BLaER1 (cell line): Measurements from ENCODE around the gene AGPAT2.
A peak's percentile ranks its signal among the peaks of the same experiment; 100 is the strongest.
"Not testable (repeated sequence)": the region's sequence is repeated elsewhere in the genome, so short reads cannot be mapped to it uniquely, and the experiment has no call there.

Source experiments
- H3K27ac ChIP-seq: shearing (Covaris generic); formaldehyde crosslinking; 2 replicates; pipeline ENCODE4 v1.8.1; 2022
- H3K27me3 ChIP-seq: shearing (Covaris generic); formaldehyde crosslinking; 2 replicates; pipeline ENCODE4 v1.8.1; 2022
- H3K36me3 ChIP-seq: shearing (Covaris generic); formaldehyde crosslinking; 2 replicates; pipeline ENCODE4 v1.8.1; 2022
- H3K4me1 ChIP-seq: shearing (Covaris generic); formaldehyde crosslinking; 2 replicates; pipeline ENCODE4 v1.8.1; 2022
- H3K4me2 ChIP-seq: shearing (Covaris generic); formaldehyde crosslinking; 2 replicates; pipeline ENCODE4 v1.8.1; 2022
- H3K4me3 ChIP-seq: shearing (Covaris generic); formaldehyde crosslinking; 2 replicates; pipeline ENCODE4 v1.8.1; 2022
- H3K9ac ChIP-seq: shearing (Covaris generic); formaldehyde crosslinking; 2 replicates; pipeline ENCODE4 v1.8.1; 2022
- H3K9me3 ChIP-seq: shearing (Covaris generic); formaldehyde crosslinking; 2 replicates; pipeline ENCODE4 v1.8.1; 2022
- H4K20me1 ChIP-seq: shearing (Covaris generic); formaldehyde crosslinking; 2 replicates; pipeline ENCODE4 v1.8.1; 2022
- Cebpa-rat ChIP-seq: shearing (Covaris generic); IDR thresholded peaks from 2 replicates; pipeline ENCODE4 v1.8.1; 2022

The AGPAT2 gene

GRCh38 chr9:136713550-136713949 lies 26.3 kb upstream of the AGPAT2 start:
- Histone ChIP-seq H3K4me1 (peaks cover 86% of the 10 kb centered on the region), H3K4me2 (peak overlapping the region; percentile 97), H3K27me3 (no peaks in the 10 kb centered on the region), H3K9ac (peak overlapping the region; percentile 93), H4K20me1 (peaks cover 54% of the 10 kb centered on the region), H3K4me3 (peak overlapping the region; percentile 94), H3K27ac (peak overlapping the region; percentile 92), H3K9me3 (no peaks in the 10 kb centered on the region), H3K36me3 (peaks cover 28% of the 10 kb centered on the region)
- no peak for TF ChIP-seq Cebpa-rat

GRCh38 chr9:136712690-136713544 lies 25.7 kb upstream of the AGPAT2 start:
- H3K4me1 ChIP-seq = peaks cover 86% of the 10 kb centered on the region
- H3K27me3 ChIP-seq = no peaks in the 10 kb centered on the region
- peak overlapping the region; percentile 93 for H3K9ac ChIP-seq
- no peak for TF ChIP-seq Cebpa-rat
- peak overlapping the region; percentile 97 for H3K4me2 ChIP-seq
- peaks cover 48% of the 10 kb centered on the region for H4K20me1 ChIP-seq
- peak overlapping the region; percentile 92 for H3K27ac ChIP-seq
- H3K9me3 ChIP-seq = no peaks in the 10 kb centered on the region
- H3K36me3 ChIP-seq = peaks cover 25% of the 10 kb centered on the region
- peak overlapping the region; percentile 94 for H3K4me3 ChIP-seq

- peak within 1 kb of the TSS; percentile 94 for H3K4me3 ChIP-seq
- peak within 1 kb of the TSS; percentile 92 for H3K27ac ChIP-seq
- H3K27me3 ChIP-seq = no peaks in the 10 kb centered on the region
- H3K9ac ChIP-seq = peak within 1 kb of the TSS; percentile 93
- H4K20me1 ChIP-seq = peaks cover 39% of the 10 kb centered on the region
- peaks cover 86% of the 10 kb centered on the region for H3K4me1 ChIP-seq
- peak within 1 kb of the TSS; percentile 97 for H3K4me2 ChIP-seq
- no peak for TF ChIP-seq Cebpa-rat
- H3K36me3 ChIP-seq = peaks cover 21% of the 10 kb centered on the region
- no peaks in the 10 kb centered on the region for H3K9me3 ChIP-seq
Observed at GRCh38 chr9:136711751-136712689, 24.8 kb upstream of the AGPAT2 start, which contains the start of gene DIPK1B. Gene DIPK1B, plus strand, starts transcription at chr9:136712572. Its CDS starts 94 bp downstream, at chr9:136712666.

GRCh38 chr9:136711219-136711648 lies 24.0 kb upstream of the AGPAT2 start:
- H3K9ac ChIP-seq, H3K27ac ChIP-seq, H3K27me3 ChIP-seq, H3K9me3 ChIP-seq: not testable (repeated sequence)
- Histone ChIP-seq H3K36me3 (peaks cover 15% of the 10 kb centered on the region), H4K20me1 (peaks cover 31% of the 10 kb centered on the region), H3K4me1 (peaks cover 82% of the 10 kb centered on the region), H3K4me3 (peak overlapping the region; percentile 94; the same call in 1 of the 2 replicates), H3K4me2 (peak overlapping the region; percentile 97)

GRCh38 chr9:136710543-136710942 lies 23.3 kb upstream of the AGPAT2 start:
- no peak for TF ChIP-seq Cebpa-rat
- H3K4me3 ChIP-seq = no peak overlapping the region
- no peak overlapping the region for H3K9ac ChIP-seq
- H3K27me3 ChIP-seq = no peaks in the 10 kb centered on the region
- 0 out of 2 replicates have a peak overlapping the region, but pooled peaks have one; percentile 60 for H3K4me2 ChIP-seq
- H3K36me3 ChIP-seq = peaks cover 8% of the 10 kb centered on the region
- H3K4me1 ChIP-seq = peaks cover 81% of the 10 kb centered on the region
- peaks cover 24% of the 10 kb centered on the region for H4K20me1 ChIP-seq
- no peaks in the 10 kb centered on the region for H3K9me3 ChIP-seq
- H3K27ac ChIP-seq = no peak overlapping the region

GRCh38 chr9:136709454-136710109 lies 22.3 kb upstream of the AGPAT2 start:
- H4K20me1 ChIP-seq = peaks cover 14% of the 10 kb centered on the region
- no peak overlapping the region for H3K9ac ChIP-seq
- peak overlapping the region; percentile 60 for H3K4me2 ChIP-seq
- H3K4me3 ChIP-seq = no peak overlapping the region
- no peaks in the 10 kb centered on the region for H3K9me3 ChIP-seq
- peaks cover 81% of the 10 kb centered on the region for H3K4me1 ChIP-seq
- no peaks in the 10 kb centered on the region for H3K27me3 ChIP-seq
- H3K36me3 ChIP-seq = no peaks in the 10 kb centered on the region
- H3K27ac ChIP-seq = 0 out of 2 replicates have a peak overlapping the region, but pooled peaks have one; percentile 11
- TF ChIP-seq Cebpa-rat = no peak

- Histone ChIP-seq H3K9me3 (no peaks in the 10 kb centered on the region), H3K27ac (peak overlapping the region; percentile 45), H3K27me3 (no peaks in the 10 kb centered on the region), H4K20me1 (no peaks in the 10 kb centered on the region), H3K4me2 (peak overlapping the region; percentile 60), H3K9ac (peak overlapping the region; percentile 9; the same call in 1 of the 2 replicates), H3K4me3 (no peak overlapping the region), H3K36me3 (no peaks in the 10 kb centered on the region), H3K4me1 (peaks cover 83% of the 10 kb centered on the region)
- no peak for TF ChIP-seq Cebpa-rat
Observed at GRCh38 chr9:136707849-136708517, 20.7 kb upstream of the AGPAT2 start.

GRCh38 chr9:136707011-136707410 lies 19.8 kb upstream of the AGPAT2 start:
- Histone ChIP-seq H3K4me1 (peaks cover 92% of the 10 kb centered on the region), H3K4me3 (no peak overlapping the region), H3K4me2 (peak overlapping the region; percentile 60; the same call in 1 of the 2 replicates), H3K27me3 (no peaks in the 10 kb centered on the region), H3K27ac (no peak overlapping the region), H3K9ac (no peak overlapping the region), H4K20me1 (no peaks in the 10 kb centered on the region), H3K9me3 (no peaks in the 10 kb centered on the region), H3K36me3 (no peaks in the 10 kb centered on the region)
- no peak for TF ChIP-seq Cebpa-rat

GRCh38 chr9:136705564-136705963 lies 18.3 kb upstream of the AGPAT2 start:
- Histone ChIP-seq H3K4me1 (peaks cover 93% of the 10 kb centered on the region), H3K9ac (no peak overlapping the region), H4K20me1 (no peaks in the 10 kb centered on the region), H3K4me2 (peak overlapping the region; percentile 90), H3K36me3 (no peaks in the 10 kb centered on the region), H3K9me3 (no peaks in the 10 kb centered on the region), H3K27ac (no peak overlapping the region), H3K4me3 (no peak overlapping the region), H3K27me3 (no peaks in the 10 kb centered on the region)
- no peak for TF ChIP-seq Cebpa-rat

- H3K4me3 ChIP-seq, H3K36me3 ChIP-seq, H3K27ac ChIP-seq, H3K27me3 ChIP-seq, H4K20me1 ChIP-seq, H3K9ac ChIP-seq, H3K9me3 ChIP-seq: not testable (repeated sequence)
- Histone ChIP-seq H3K4me2 (peak overlapping the region; percentile 90), H3K4me1 (peaks cover 96% of the 10 kb centered on the region)
Observed at GRCh38 chr9:136704741-136705140, 17.5 kb upstream of the AGPAT2 start.
